K562 (cell line): Measurements from ENCODE around the gene ELP1. TPM values are rescaled to one million over a fixed set of nuclear protein-coding genes. Genes with fewer than 3 reads are reported as not detected.

Source experiments
- ATAC-seq: fragments of 200-7000 bp; cut with Tn5 transposase; 3 replicates; pipeline ENCODE4 v1.9.1; 2020; ENCODE audit warnings: moderate library complexity
- BruUV-seq: library from RNA; stranded (reverse); fragments of 400-500 nt; replicated peaks from 2 replicates; lab custom pipeline; 2021; lab: Mats Ljungman, UMichigan
- CTCF ChIA-PET: fragments of 300-600 bp; formaldehyde crosslinking; extraction: SDS; loops from one replicate; lab custom pipeline; 2021; ENCODE audit warnings: low intra/inter-chr PET ratio; lab: Yijun Ruan, JAX
- POLR2A ChIA-PET: fragments of 300-600, 350-650 bp; sonication (Branson Sonifier 250); formaldehyde crosslinking; extraction: SDS; loops from one replicate; lab custom pipeline; 2021; ENCODE audit warnings: antibody characterized with exemption, inconsistent platforms; lab: Yijun Ruan, JAX
- DNase-seq, 4 experiments: peaks; one replicate each; pipeline versions ENCODE4 v3.0.0 to v3.0.0-alpha.2; 2011 to 2018; ENCODE audit warnings: low spot score in 3 of 4, mixed read lengths in 3 of 4; ENCODE audit errors: extremely low read depth in 1 of 4
- FAIRE-seq: peaks from 2 replicates; lab custom pipeline; 2011; peaks lifted over from hg19 to GRCh38; lab: Jason Lieb, UNC
- H2AFZ ChIP-seq: 2 replicates; pipeline ENCODE4 v1.6.0; 2011; ENCODE audit warnings: low read depth, low read length, control low read depth, inconsistent platforms
- H3K27ac ChIP-seq: fragments of 200-600 bp; 3 replicates; pipeline ENCODE4 v1.8.0; 2011; ENCODE audit warnings: low read depth, mild to moderate bottlenecking, control low read depth, inconsistent platforms, low read length, moderate library complexity, mixed read lengths; ENCODE audit errors: extremely low read depth
- H3K27me3 ChIP-seq, 2 experiments: fragments of 300-600 bp in 1 of 2; 2 replicates in 1 of 2; 3 replicates in 1 of 2; pipeline versions ENCODE4 v1.6.0 to v1.8.0; 2011; ENCODE audit warnings: inconsistent platforms in 2 of 2, low read length in 2 of 2, mild to moderate bottlenecking in 1 of 2, mixed read lengths in 1 of 2, moderate library complexity in 1 of 2; ENCODE audit not compliant: control insufficient read depth in 2 of 2, insufficient read depth in 2 of 2
- H3K36me3 ChIP-seq: fragments of 300-600 bp; 3 replicates; pipeline ENCODE4 v1.8.0; 2011; ENCODE audit warnings: mild to moderate bottlenecking, low read length, inconsistent platforms; ENCODE audit not compliant: control insufficient read depth, insufficient read depth
- H3K4me1 ChIP-seq, 2 experiments: fragments of 200-600 bp in 1 of 2; replicated peaks in 1 of 2; 2 replicates in 1 of 2; 3 replicates in 1 of 2; pipeline versions ENCODE4 v1.5.1 to v1.8.0; 2011; ENCODE audit warnings: inconsistent platforms in 2 of 2, low read length in 2 of 2, mild to moderate bottlenecking in 1 of 2, mixed read lengths in 1 of 2, moderate library complexity in 1 of 2; ENCODE audit not compliant: control insufficient read depth in 2 of 2, insufficient read depth in 2 of 2
- H3K4me2 ChIP-seq: 2 replicates; pipeline ENCODE4 v1.6.1; 2011; ENCODE audit warnings: low read length, control low read depth, inconsistent platforms, mixed read lengths; ENCODE audit not compliant: insufficient read depth
- H3K4me3 ChIP-seq: fragments of 200-600 bp; sonication (generic), shearing (Covaris generic); 2 replicates; pipeline ENCODE4 v1.5.1; 2016; ENCODE audit warnings: control low read depth, inconsistent platforms
- H3K79me2 ChIP-seq: fragments of 200-600 bp; 3 replicates; pipeline ENCODE4 v1.8.0; 2011; ENCODE audit warnings: low read length, inconsistent platforms; ENCODE audit not compliant: control insufficient read depth, insufficient read depth
- H3K9ac ChIP-seq, 2 experiments: 2 replicates each; pipeline versions ENCODE4 v1.6.0 to v1.6.1; 2011; ENCODE audit warnings: low read depth in 2 of 2, low read length in 2 of 2, control low read depth in 1 of 2, inconsistent platforms in 1 of 2, mild to moderate bottlenecking in 1 of 2, mixed read lengths in 1 of 2; ENCODE audit not compliant: insufficient read depth in 1 of 2
- H3K9me1 ChIP-seq: one replicate; pipeline ENCODE4 v1.6.0; 2011; ENCODE audit warnings: inconsistent platforms, mild to moderate bottlenecking, low read length, moderate library complexity; ENCODE audit not compliant: control insufficient read depth, insufficient read depth
- H3K9me3 ChIP-seq: replicated peaks from 2 replicates; pipeline ENCODE4 v1.5.1; 2011; ENCODE audit warnings: low read depth, low read length, inconsistent platforms; ENCODE audit not compliant: control insufficient read depth, insufficient read depth
- H4K20me1 ChIP-seq: replicated peaks from 2 replicates; pipeline ENCODE4 v1.6.1; 2011; ENCODE audit warnings: low read length, inconsistent platforms, mixed read lengths; ENCODE audit not compliant: control insufficient read depth, insufficient read depth
- RBM39 ChIP-seq: fragments of 200-400 bp; formaldehyde crosslinking; optimal IDR thresholded peaks from 2 replicates; pipeline ENCODE3; 2018; ENCODE audit warnings: low read depth, low read length
- WGBS: fragments of 100-300 bp; shearing (Covaris generic); methylation state at CpG from one replicate; pipeline ENCODE4 v1.1.6; 2016; ENCODE audit warnings: low coverage, mixed read lengths; ENCODE audit not compliant: insufficient coverage; ENCODE audit errors: missing lambda C conversion rate; 5-methylcytosine and 5-hydroxymethylcytosine counted together
- in situ Hi-C: fragments of 300-500 bp; cut with MboI; formaldehyde crosslinking; loops from 4 replicates; pipeline ENCODE4 v1.15.0; 2018; ENCODE audit warnings: inconsistent platforms, mixed read lengths
- intact Hi-C: fragments of 100-400 bp; cut with micrococcal nuclease; formaldehyde crosslinking; loops from 2 replicates; pipeline ENCODE4 v1.14.2; 2022
- polyA plus RNA-seq, 8 experiments: library from polyadenylated mRNA; depleted of rRNA in 4 of 8; stranded (reverse) in 5 of 8; unstranded in 3 of 8; fragments of >200 nt; fragmentation: Nextera tagmentation in 2 of 8; fragmentation: Illumina TruSeq in 1 of 8; extraction: Ambion mirVana in 2 of 8; extraction: Trizol in 1 of 8; gene quantifications; 2 replicates each; pipeline versions ENCODE4 v1.2.1 to v1.2.3, GENCODE V29; 2011 to 2014; ENCODE audit warnings: inconsistent platforms in 1 of 8, missing spikeins in 1 of 8
- total RNA-seq, 7 experiments: library from RNA; depleted of rRNA in 6 of 7; stranded (reverse); fragments of >200 nt in 6 of 7; fragmentation: Illumina TruSeq in 2 of 7; extraction: Trizol in 2 of 7; gene quantifications; 2 replicates each; pipeline versions ENCODE4 v1.2.1 to v1.2.3, GENCODE V29; 2011 to 2021; ENCODE audit warnings: low replicate concordance in 1 of 7
- TF ChIP-seq, protein P1 (sequence below): fragments of 450-650 bp; IDR thresholded peaks from 2 replicates; pipeline ENCODE4 v1.6.1; 2018; ENCODE audit not compliant: partially characterized antibody

Gene ELP1
- total and polyA plus RNA-seq, 9 of the 15 experiments (the other 6 are each of a cell fraction or from before 2014, with no cell fraction given): 17.0 to 48.6 (median 39.7) TPM

DNA sequence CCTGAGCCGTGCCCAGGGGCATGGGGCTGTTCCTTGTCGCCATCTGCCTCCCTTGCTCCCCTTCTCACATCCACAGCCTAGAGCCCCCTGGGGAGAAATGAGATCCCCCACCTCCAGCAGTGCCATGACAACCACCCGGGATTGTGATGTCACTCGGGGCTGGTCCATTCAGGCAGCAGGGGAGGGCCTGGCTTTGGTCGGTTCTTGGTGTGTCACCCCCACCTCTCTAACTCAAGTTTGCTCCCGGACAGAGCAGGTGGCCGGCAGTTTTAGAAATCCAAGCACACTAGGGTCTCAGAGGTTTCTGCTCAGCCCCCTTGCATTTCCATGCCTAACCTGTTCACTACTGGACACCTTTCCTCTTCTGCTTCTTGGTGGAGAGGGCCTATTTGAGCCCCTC lies 78.0 kb downstream of the ELP1 start, which contains the start of gene ACTL7B:
Gene ACTL7B (minus strand): TSS at position 99 of the 400 bp plus-strand sequence. CDS start 56 bp downstream, at position 43.
- H3K9me3 ChIP-seq: no peaks in the 10 kb centered on the region
- no peak within 1 kb of the TSS for H3K27ac ChIP-seq
- in situ Hi-C loops: no loop called here
- TF ChIP-seq, protein P1, sequence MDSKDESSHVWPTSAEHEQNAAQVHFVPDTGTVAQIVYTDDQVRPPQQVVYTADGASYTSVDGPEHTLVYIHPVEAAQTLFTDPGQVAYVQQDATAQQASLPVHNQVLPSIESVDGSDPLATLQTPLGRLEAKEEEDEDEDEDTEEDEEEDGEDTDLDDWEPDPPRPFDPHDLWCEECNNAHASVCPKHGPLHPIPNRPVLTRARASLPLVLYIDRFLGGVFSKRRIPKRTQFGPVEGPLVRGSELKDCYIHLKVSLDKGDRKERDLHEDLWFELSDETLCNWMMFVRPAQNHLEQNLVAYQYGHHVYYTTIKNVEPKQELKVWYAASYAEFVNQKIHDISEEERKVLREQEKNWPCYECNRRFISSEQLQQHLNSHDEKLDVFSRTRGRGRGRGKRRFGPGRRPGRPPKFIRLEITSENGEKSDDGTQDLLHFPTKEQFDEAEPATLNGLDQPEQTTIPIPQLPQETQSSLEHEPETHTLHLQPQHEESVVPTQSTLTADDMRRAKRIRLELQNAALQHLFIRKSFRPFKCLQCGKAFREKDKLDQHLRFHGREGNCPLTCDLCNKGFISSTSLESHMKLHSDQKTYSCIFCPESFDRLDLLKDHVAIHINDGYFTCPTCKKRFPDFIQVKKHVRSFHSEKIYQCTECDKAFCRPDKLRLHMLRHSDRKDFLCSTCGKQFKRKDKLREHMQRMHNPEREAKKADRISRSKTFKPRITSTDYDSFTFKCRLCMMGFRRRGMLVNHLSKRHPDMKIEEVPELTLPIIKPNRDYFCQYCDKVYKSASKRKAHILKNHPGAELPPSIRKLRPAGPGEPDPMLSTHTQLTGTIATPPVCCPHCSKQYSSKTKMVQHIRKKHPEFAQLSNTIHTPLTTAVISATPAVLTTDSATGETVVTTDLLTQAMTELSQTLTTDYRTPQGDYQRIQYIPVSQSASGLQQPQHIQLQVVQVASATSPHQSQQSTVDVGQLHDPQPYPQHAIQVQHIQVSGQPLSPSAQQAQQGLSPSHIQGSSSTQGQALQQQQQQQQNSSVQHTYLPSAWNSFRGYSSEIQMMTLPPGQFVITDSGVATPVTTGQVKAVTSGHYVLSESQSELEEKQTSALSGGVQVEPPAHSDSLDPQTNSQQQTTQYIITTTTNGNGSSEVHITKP: peak; percentile 63
- no peak for TF ChIP-seq RBM39
- TF ChIP-seq, all 486 proteins: peak for 1
- no peak within 1 kb of the TSS for H3K9ac ChIP-seq
- FAIRE-seq (no peak), ATAC-seq (no peak), DNase-seq (no peak)
- POLR2A ChIA-PET: interaction anchor here (1.5 kb wide), 1 partner anchor 12 kb away, joined by 6 read pairs; no protein-coding TSS in a partner anchor
- no TSS peak for BruUV-seq
- H2AFZ ChIP-seq: no peak within 1 kb of the TSS
- intact Hi-C loops: loop anchor here (10.0 kb wide), 1 partner anchor 369 kb away; no protein-coding TSS in a partner anchor
- CTCF ChIA-PET: no interaction called here
- H3K4me3 ChIP-seq: no peak within 1 kb of the TSS
- H3K4me1 ChIP-seq: peaks cover 0 to 15% of the 10 kb centered on the region in 2 experiments; a peak in 1 of 5 replicates
- whole genome bisulfite sequencing: 8% methylated on average over 7 of the region's 7 CpGs
- no peaks in the 10 kb centered on the region for H3K36me3 ChIP-seq
- no peaks in the 10 kb centered on the region for H3K9me1 ChIP-seq
- H4K20me1 ChIP-seq: no peaks in the 10 kb centered on the region; the same call in 1 of the 2 replicates
- H3K27me3 ChIP-seq: peaks cover 38 to 45% of the 10 kb centered on the region in 2 experiments
- H3K4me2 ChIP-seq: no peak within 1 kb of the TSS
- no peaks in the 10 kb centered on the region for H3K79me2 ChIP-seq
